Glomerular endothelial cell (primary cell): ENCODE measurements around the gene PTPN9. TPM values are rescaled to one million over a fixed set of nuclear protein-coding genes. Genes with fewer than 3 reads are reported as not detected.
"Not testable (repeated sequence)": the region's sequence is repeated elsewhere in the genome, so short reads cannot be mapped to it uniquely, and the experiment has no call there.

Source experiments
- DNase-seq: peaks from one replicate; pipeline ENCODE4 v3.0.0-alpha.2; 2011; ENCODE audit warnings: low read depth, low spot score; ENCODE audit errors: extremely low read depth
- total RNA-seq: library from RNA; depleted of rRNA; stranded (reverse); fragments of >200 nt; gene quantifications from 2 replicates; pipeline ENCODE4 v1.2.3, GENCODE V29; 2015

The PTPN9 gene
- total RNA-seq, 1 donor from 2014 or later = 23.2 TPM

GRCh38 chr15:75532413-75533250 lies 46.5 kb downstream of the PTPN9 start:
- peak; percentile 52 for DNase-seq

- DNase-seq = no peak
Measured at GRCh38 chr15:75531041-75531450, 48.1 kb downstream of the PTPN9 start.

GRCh38 chr15:75530169-75530568 lies 48.9 kb downstream of the PTPN9 start:
- DNase-seq = no peak

GRCh38 chr15:75525756-75526155 lies 53.4 kb downstream of the PTPN9 start:
- not testable (repeated sequence) for DNase-seq

- no peak for DNase-seq
Measured at GRCh38 chr15:75523011-75523410, 56.1 kb downstream of the PTPN9 start.

- no peak for DNase-seq
Measured at GRCh38 chr15:75517233-75517632, 61.9 kb downstream of the PTPN9 start.

GRCh38 chr15:75508840-75509532 lies 70.1 kb downstream of the PTPN9 start:
- DNase-seq = peak; percentile 12

GRCh38 chr15:75502360-75502759 lies 76.8 kb downstream of the PTPN9 start:
- DNase-seq = no peak

- no peak for DNase-seq
Measured at GRCh38 chr15:75493732-75494131, 85.4 kb downstream of the PTPN9 start.

GRCh38 chr15:75483961-75484360 lies 95.2 kb downstream of the PTPN9 start:
- DNase-seq = peak; percentile 37

- peak; percentile 23 for DNase-seq
Measured at GRCh38 chr15:75483556-75483955, 95.6 kb downstream of the PTPN9 start.

- DNase-seq = no peak
Measured at GRCh38 chr15:75483106-75483505, 96.0 kb downstream of the PTPN9 start.

GRCh38 chr15:75480463-75480862 lies 98.7 kb downstream of the PTPN9 start:
- DNase-seq = not testable (repeated sequence)

GRCh38 chr15:75479670-75480069 lies 99.4 kb downstream of the PTPN9 start:
- DNase-seq = no peak

GRCh38 chr15:75477094-75477493 lies 102.0 kb downstream of the PTPN9 start:
- not testable (repeated sequence) for DNase-seq

GRCh38 chr15:75468913-75469598 lies 110.1 kb downstream of the PTPN9 start:
- DNase-seq = no peak

- DNase-seq = no peak
Measured at GRCh38 chr15:75460646-75461045, 118.5 kb downstream of the PTPN9 start.

GRCh38 chr15:75459581-75459980 lies 119.5 kb downstream of the PTPN9 start:
- no peak for DNase-seq

- DNase-seq = no peak
Measured at GRCh38 chr15:75456710-75457109, 122.4 kb downstream of the PTPN9 start.

- DNase-seq = no peak
Measured at GRCh38 chr15:75455982-75456531, 123.1 kb downstream of the PTPN9 start.

GRCh38 chr15:75455424-75455981 lies 123.6 kb downstream of the PTPN9 start:
- DNase-seq = no peak
